Measurements from ENCODE around the gene SRRD.

GRCh38 chr22:26487996-26488395 lies 4.3 kb downstream of the SRRD start:
- TF ChIP-seq CTCF (IDR thresholded peaks at IDR 0.05; ENCODE audit: low read depth, low read length): no peak
- TF ChIP-seq EZH2phosphoT487 (IDR thresholded peaks at IDR 0.05; ENCODE audit: low read depth): no peak
